Trophoblast cell (in vitro differentiated cells and primary cell): ENCODE measurements around the gene FBXW2.

ENCODE experiments used
- DNase-seq, 2 donors: peaks; one replicate each; pipeline ENCODE4 v3.0.0-alpha.2; 2016
- H2AFZ ChIP-seq: 2 replicates; pipeline ENCODE4 v1.6.1; 2013; ENCODE audit warnings: low read length, moderate library complexity, mild to moderate bottlenecking; ENCODE audit not compliant: insufficient read depth, poor library complexity
- H2AK5ac ChIP-seq: 2 replicates; pipeline ENCODE4 v1.6.1; 2013; ENCODE audit warnings: mild to moderate bottlenecking, low read length
- H2BK120ac ChIP-seq: 2 replicates; pipeline ENCODE4 v1.6.1; 2013; ENCODE audit warnings: low read length, mild to moderate bottlenecking, moderate library complexity; ENCODE audit not compliant: insufficient read depth, poor library complexity
- H2BK12ac ChIP-seq: 2 replicates; pipeline ENCODE4 v1.6.1; 2013; ENCODE audit warnings: mild to moderate bottlenecking, low read length, moderate library complexity
- H2BK5ac ChIP-seq: 2 replicates; pipeline ENCODE4 v1.6.1; 2013; ENCODE audit warnings: low read length, low read depth, moderate library complexity, mild to moderate bottlenecking; ENCODE audit not compliant: poor library complexity
- H3K14ac ChIP-seq: 2 replicates; pipeline ENCODE4 v1.6.1; 2013; ENCODE audit warnings: mild to moderate bottlenecking, low read length
- H3K18ac ChIP-seq: 2 replicates; pipeline ENCODE4 v1.6.1; 2013; ENCODE audit warnings: mild to moderate bottlenecking, low read length
- H3K23ac ChIP-seq: 2 replicates; pipeline ENCODE4 v1.6.1; 2013; ENCODE audit warnings: low read length
- H3K27ac ChIP-seq: 2 replicates; pipeline ENCODE4 v1.5.1; 2013; ENCODE audit warnings: low read depth, mild to moderate bottlenecking, inconsistent platforms, low read length, moderate library complexity
- H3K27me3 ChIP-seq: 2 replicates; pipeline ENCODE4 v1.6.1; 2013; ENCODE audit warnings: inconsistent platforms, mild to moderate bottlenecking, low read length, moderate library complexity; ENCODE audit not compliant: insufficient read depth
- H3K36me3 ChIP-seq, 2 experiments: 1 replicate in 1 of 2; 2 replicates in 1 of 2; pipeline ENCODE4 v1.6.1; 2013; ENCODE audit warnings: low read length in 2 of 2, mild to moderate bottlenecking in 2 of 2, moderate library complexity in 1 of 2; ENCODE audit not compliant: insufficient read depth in 2 of 2, control insufficient read depth in 1 of 2
- H3K4ac ChIP-seq: 2 replicates; pipeline ENCODE4 v1.6.1; 2013; ENCODE audit warnings: low read depth, mild to moderate bottlenecking, low read length, moderate library complexity
- H3K4me1 ChIP-seq, 2 experiments: 1 replicate in 1 of 2; 2 replicates in 1 of 2; pipeline ENCODE4 v1.6.1; 2013; ENCODE audit warnings: low read length in 2 of 2, mild to moderate bottlenecking in 2 of 2, moderate library complexity in 1 of 2; ENCODE audit not compliant: insufficient read depth in 2 of 2, control insufficient read depth in 1 of 2
- H3K4me2 ChIP-seq: 2 replicates; pipeline ENCODE4 v1.6.1; 2013; ENCODE audit warnings: inconsistent platforms, mild to moderate bottlenecking, low read length, moderate library complexity
- H3K4me3 ChIP-seq: 2 replicates; pipeline ENCODE4 v1.5.1; 2013; ENCODE audit warnings: mild to moderate bottlenecking, low read depth, low read length, inconsistent platforms
- H3K79me1 ChIP-seq: one replicate; pipeline ENCODE4 v1.6.1; 2013; ENCODE audit warnings: low read length
- H3K79me2 ChIP-seq: 2 replicates; pipeline ENCODE4 v1.6.1; 2013; ENCODE audit warnings: low read length, mild to moderate bottlenecking; ENCODE audit not compliant: control insufficient read depth, insufficient read depth, poor library complexity
- H3K9ac ChIP-seq: 2 replicates; pipeline ENCODE4 v1.6.1; 2013; ENCODE audit warnings: mild to moderate bottlenecking, low read length
- H3K9me3 ChIP-seq: 2 replicates; pipeline ENCODE4 v1.6.1; 2013; ENCODE audit warnings: low read depth, mild to moderate bottlenecking, control low read depth, inconsistent platforms, low read length; ENCODE audit not compliant: insufficient read depth
- H4K12ac ChIP-seq: 2 replicates; pipeline ENCODE4 v1.6.1; 2013; ENCODE audit warnings: low read depth, mild to moderate bottlenecking, low read length, moderate library complexity
- H4K8ac ChIP-seq: 2 replicates; pipeline ENCODE4 v1.6.1; 2013; ENCODE audit warnings: low read depth, mild to moderate bottlenecking, low read length, moderate library complexity
- H4K91ac ChIP-seq: one replicate; pipeline ENCODE4 v1.6.1; 2013; ENCODE audit warnings: low read depth, mild to moderate bottlenecking, low read length, moderate library complexity
- WGBS: extraction: QIAGEN DNeasy Blood & Tissue Kit; methylation state at CpG from one replicate; pipeline ENCODE4 v1.1.7; 2013; ENCODE audit warnings: missing lambda C conversion rate; ENCODE audit not compliant: insufficient read length, insufficient coverage; ENCODE audit errors: extremely low coverage; 5-methylcytosine and 5-hydroxymethylcytosine counted together

The FBXW2 gene

GRCh38 chr9:120791161-120791560 is 2.1 kb downstream of the FBXW2 start:
- Histone ChIP-seq H3K27me3 (no peaks in the 10 kb centered on the region), H4K8ac (no peak overlapping the region), H4K91ac (no peak overlapping the region), H2BK120ac (no peak overlapping the region), H3K4me2 (no peak overlapping the region), H3K4me3 (no peak overlapping the region), H3K9me3 (no peaks in the 10 kb centered on the region), H3K14ac (no peak overlapping the region), H3K18ac (no peak overlapping the region), H3K79me2 (no peaks in the 10 kb centered on the region), H2BK5ac (no peak overlapping the region), H3K9ac (no peak overlapping the region), H3K4me1 (peaks cover 0 to 4% of the 10 kb centered on the region in 2 experiments), H4K12ac (no peak overlapping the region), H2AK5ac (no peak overlapping the region), H3K27ac (no peak overlapping the region), H3K4ac (no peak overlapping the region), H3K23ac (no peak overlapping the region), H3K36me3 (peaks cover 7 to 9% of the 10 kb centered on the region in 2 experiments), H3K79me1 (peaks cover 4% of the 10 kb centered on the region), H2BK12ac (no peak overlapping the region), H2AFZ (no peak overlapping the region)
- no CpG with 5 or more reads among the region's 3 CpGs for WGBS
- DNase-seq: no peak

GRCh38 chr9:120787933-120788332 is 5.3 kb downstream of the FBXW2 start:
- no CpG with 5 or more reads among the region's 4 CpGs for WGBS
- no peak overlapping the region for H4K12ac ChIP-seq
- H2BK120ac ChIP-seq: no peak overlapping the region
- no peaks in the 10 kb centered on the region for H3K4me1 ChIP-seq
- no peak overlapping the region for H2AK5ac ChIP-seq
- H2BK5ac ChIP-seq: no peak overlapping the region
- no peaks in the 10 kb centered on the region for H3K9me3 ChIP-seq
- no peak overlapping the region for H3K4ac ChIP-seq
- no peak overlapping the region for H2AFZ ChIP-seq
- no peak overlapping the region for H3K14ac ChIP-seq
- no peak overlapping the region for H3K23ac ChIP-seq
- H3K4me3 ChIP-seq: no peak overlapping the region
- no peak overlapping the region for H3K27ac ChIP-seq
- no peaks in the 10 kb centered on the region for H3K79me1 ChIP-seq
- H4K91ac ChIP-seq: no peak overlapping the region
- H3K79me2 ChIP-seq: no peaks in the 10 kb centered on the region
- no peak overlapping the region for H2BK12ac ChIP-seq
- H4K8ac ChIP-seq: no peak overlapping the region
- H3K27me3 ChIP-seq: no peaks in the 10 kb centered on the region
- no peak overlapping the region for H3K18ac ChIP-seq
- no peak for DNase-seq
- no peak overlapping the region for H3K9ac ChIP-seq
- no peak overlapping the region for H3K4me2 ChIP-seq
- peaks cover 13 to 14% of the 10 kb centered on the region in 2 experiments for H3K36me3 ChIP-seq

GRCh38 chr9:120783602-120784047 is 9.6 kb downstream of the FBXW2 start:
- Histone ChIP-seq H2AFZ (no peak overlapping the region), H2BK12ac (no peak overlapping the region), H3K4me1 (no peaks in the 10 kb centered on the region), H3K4me3 (no peak overlapping the region), H4K91ac (no peak overlapping the region), H3K4me2 (no peak overlapping the region), H3K9ac (no peak overlapping the region), H3K36me3 (peaks cover 11 to 15% of the 10 kb centered on the region in 2 experiments), H2BK120ac (no peak overlapping the region), H4K8ac (no peak overlapping the region), H3K27me3 (no peaks in the 10 kb centered on the region), H3K79me2 (no peaks in the 10 kb centered on the region), H2BK5ac (no peak overlapping the region), H3K18ac (no peak overlapping the region), H2AK5ac (no peak overlapping the region), H3K79me1 (no peaks in the 10 kb centered on the region), H3K4ac (no peak overlapping the region), H3K14ac (no peak overlapping the region), H4K12ac (no peak overlapping the region), H3K9me3 (no peaks in the 10 kb centered on the region), H3K23ac (no peak overlapping the region), H3K27ac (no peak overlapping the region)
- no peak for DNase-seq
- no CpG with 5 or more reads among the region's 2 CpGs for WGBS

- H3K36me3 ChIP-seq: peaks cover 10 to 11% of the 10 kb centered on the region in 2 experiments
- no peak overlapping the region for H3K27ac ChIP-seq
- no peak overlapping the region for H3K4ac ChIP-seq
- H4K12ac ChIP-seq: no peak overlapping the region
- H3K14ac ChIP-seq: no peak overlapping the region
- H3K4me1 ChIP-seq: no peaks in the 10 kb centered on the region
- no peak overlapping the region for H4K91ac ChIP-seq
- H2BK120ac ChIP-seq: no peak overlapping the region
- no peak for DNase-seq
- H3K9ac ChIP-seq: no peak overlapping the region
- no peaks in the 10 kb centered on the region for H3K79me1 ChIP-seq
- H4K8ac ChIP-seq: no peak overlapping the region
- no peak overlapping the region for H2AK5ac ChIP-seq
- no peaks in the 10 kb centered on the region for H3K79me2 ChIP-seq
- H2AFZ ChIP-seq: no peak overlapping the region
- H2BK12ac ChIP-seq: no peak overlapping the region
- H3K4me2 ChIP-seq: no peak overlapping the region
- no peak overlapping the region for H2BK5ac ChIP-seq
- no peak overlapping the region for H3K23ac ChIP-seq
- no peak overlapping the region for H3K18ac ChIP-seq
- WGBS: no CpG with 5 or more reads among the region's 2 CpGs
- no peaks in the 10 kb centered on the region for H3K27me3 ChIP-seq
- no peaks in the 10 kb centered on the region for H3K9me3 ChIP-seq
- no peak overlapping the region for H3K4me3 ChIP-seq
Observed at GRCh38 chr9:120781236-120781635, 12.0 kb downstream of the FBXW2 start.
